WTC11 (cell line): ENCODE results near the gene NUDCD3. TPM values are rescaled to one million over a fixed set of nuclear protein-coding genes. Genes with fewer than 3 reads are reported as not detected.

Experiments used
- ATAC-seq: fragments of 200-7000 bp; cut with Tn5 transposase; 2 replicates; pipeline ENCODE4 v1.10.0; 2021; ENCODE audit warnings: mild to moderate bottlenecking, moderate library complexity
- CTCF ChIA-PET: fragments of 300-600 bp; sonication (Branson Sonifier 250); formaldehyde crosslinking; loops from one replicate; lab custom pipeline; 2021; ENCODE audit warnings: antibody characterized with exemption; lab: Charles Lee
- POLR2A ChIA-PET: fragments of 350-600 bp; sonication (Branson Sonifier 250); formaldehyde crosslinking; loops from one replicate; lab custom pipeline; 2021; ENCODE audit warnings: antibody characterized with exemption; lab: Charles Lee
- DNase-seq: peaks from one replicate; pipeline ENCODE4 v3.0.0; 2021; ENCODE audit warnings: low spot score
- H3K27ac Mint-ChIP-seq: 2 replicates; pipeline ENCODE4 v1.8.0; 2021; ENCODE audit warnings: mixed read lengths
- H3K27me3 Mint-ChIP-seq: 2 replicates; pipeline ENCODE4 v1.8.0; 2021; ENCODE audit warnings: low read depth, mild to moderate bottlenecking, moderate library complexity, mixed read lengths
- H3K36me3 Mint-ChIP-seq: 2 replicates; pipeline ENCODE4 v1.8.0; 2021; ENCODE audit warnings: mixed read lengths
- H3K4me1 Mint-ChIP-seq: 2 replicates; pipeline ENCODE4 v1.8.0; 2022; ENCODE audit warnings: mixed read lengths
- H3K4me3 Mint-ChIP-seq: 2 replicates; pipeline ENCODE4 v1.8.0; 2021; ENCODE audit warnings: mild to moderate bottlenecking, moderate library complexity, mixed read lengths
- H3K9me3 Mint-ChIP-seq: 2 replicates; pipeline ENCODE4 v1.8.0; 2021; ENCODE audit warnings: mixed read lengths
- ATF2 ChIP-seq: sonication (generic); formaldehyde crosslinking; IDR thresholded peaks from 2 replicates; pipeline ENCODE4 v1.8.1; 2022; ENCODE audit warnings: low read depth, missing genetic modification reagents, borderline replicate concordance
- ELF4 ChIP-seq: sonication (generic); formaldehyde crosslinking; IDR thresholded peaks from 2 replicates; pipeline ENCODE4 v1.8.1; 2022; ENCODE audit warnings: low read depth, mild to moderate bottlenecking, moderate library complexity, missing genetic modification reagents
- EMX1 ChIP-seq: fragments of 250-450 bp; sonication (Bioruptor Pico); IDR thresholded peaks from 2 replicates; pipeline ENCODE4 v1.8.0; 2021; ENCODE audit warnings: mild to moderate bottlenecking
- ESRRA ChIP-seq: sonication (generic); formaldehyde crosslinking; IDR thresholded peaks from 2 replicates; pipeline ENCODE4 v1.8.1; 2022; ENCODE audit warnings: mild to moderate bottlenecking, missing genetic modification reagents, borderline replicate concordance
- ETV6 ChIP-seq: sonication (generic); formaldehyde crosslinking; IDR thresholded peaks from 2 replicates; pipeline ENCODE4 v1.8.1; 2022; ENCODE audit warnings: mild to moderate bottlenecking, missing genetic modification reagents
- FOXP4 ChIP-seq: sonication (generic); formaldehyde crosslinking; IDR thresholded peaks from 2 replicates; pipeline ENCODE4 v1.8.0; 2022; ENCODE audit warnings: mild to moderate bottlenecking, missing genetic modification reagents
- IRF1 ChIP-seq: sonication (generic); formaldehyde crosslinking; IDR thresholded peaks from 2 replicates; pipeline ENCODE4 v1.8.0; 2023; ENCODE audit warnings: missing genetic modification reagents
- MYBL2 ChIP-seq: sonication (generic); formaldehyde crosslinking; IDR thresholded peaks from 2 replicates; pipeline ENCODE4 v1.8.1; 2023; ENCODE audit warnings: mild to moderate bottlenecking, moderate library complexity, missing genetic modification reagents
- NFATC4 ChIP-seq: fragments of 250-450 bp; sonication (Bioruptor Pico); IDR thresholded peaks from 2 replicates; pipeline ENCODE4 v1.9.0; 2021; ENCODE audit warnings: mild to moderate bottlenecking
- NR3C1 ChIP-seq: sonication (generic); formaldehyde crosslinking; conservative IDR thresholded peaks from 2 replicates; pipeline ENCODE4 v1.8.1; 2023; ENCODE audit warnings: low read depth, mild to moderate bottlenecking, missing genetic modification reagents
- OVOL2 ChIP-seq: fragments of 250-450 bp; sonication (Bioruptor Pico); IDR thresholded peaks from 2 replicates; pipeline ENCODE4 v1.9.0; 2021; ENCODE audit warnings: mild to moderate bottlenecking, borderline replicate concordance
- SP1 ChIP-seq: sonication (generic); formaldehyde crosslinking; conservative IDR thresholded peaks from 2 replicates; pipeline ENCODE4 v1.8.1; 2022; ENCODE audit warnings: missing genetic modification reagents
- TP53 ChIP-seq: sonication (generic); formaldehyde crosslinking; IDR thresholded peaks from 2 replicates; pipeline ENCODE4 v1.8.1; 2023; ENCODE audit warnings: mild to moderate bottlenecking, missing genetic modification reagents
- ZNF232 ChIP-seq: sonication (generic); formaldehyde crosslinking; IDR thresholded peaks from 2 replicates; pipeline ENCODE4 v1.8.0; 2022; ENCODE audit warnings: mild to moderate bottlenecking, missing genetic modification reagents
- ZNF263 ChIP-seq: sonication (generic); formaldehyde crosslinking; IDR thresholded peaks from 2 replicates; pipeline ENCODE4 v1.8.1; 2022; ENCODE audit warnings: low read depth, mild to moderate bottlenecking, moderate library complexity, missing genetic modification reagents
- ZNF512 ChIP-seq: sonication (generic); formaldehyde crosslinking; IDR thresholded peaks from 2 replicates; pipeline ENCODE4 v1.8.1; 2022; ENCODE audit warnings: missing genetic modification reagents, borderline replicate concordance
- ZNF671 ChIP-seq: fragments of 250-450 bp; sonication (Bioruptor Pico); IDR thresholded peaks from 2 replicates; pipeline ENCODE4 v1.8.0; 2021; ENCODE audit warnings: mild to moderate bottlenecking
- total RNA-seq: library from RNA; stranded (reverse); gene quantifications from 3 replicates; pipeline ENCODE4 v1.2.3, GENCODE V29; 2021
- TF ChIP-seq, protein P1 (sequence below): sonication (generic); formaldehyde crosslinking; IDR thresholded peaks from 2 replicates; pipeline ENCODE4 v1.8.1; 2023; ENCODE audit warnings: mild to moderate bottlenecking, missing genetic modification reagents, moderate library complexity
- TF ChIP-seq, protein P2 (sequence below): sonication (generic); formaldehyde crosslinking; IDR thresholded peaks from 2 replicates; pipeline ENCODE4 v1.8.0; 2022; ENCODE audit warnings: missing genetic modification reagents
- TF ChIP-seq, protein P3 (sequence below): sonication (generic); formaldehyde crosslinking; conservative IDR thresholded peaks from 2 replicates; pipeline ENCODE4 v1.8.1; 2022; ENCODE audit warnings: mild to moderate bottlenecking, missing genetic modification reagents
- TF ChIP-seq, protein P4 (sequence below): fragments of 200-600 bp; IDR thresholded peaks from 2 replicates; pipeline ENCODE4 v1.8.0; 2022; ENCODE audit warnings: antibody characterized with exemption
- TF ChIP-seq, protein P5 (sequence below): fragments of 250-450 bp; sonication (Bioruptor Pico); IDR thresholded peaks from 2 replicates; pipeline ENCODE4 v2.1.2; 2022; ENCODE audit warnings: mild to moderate bottlenecking, moderate library complexity

The NUDCD3 gene
- total RNA-seq, 1 experiment from 2014 or later: 71.8 TPM

DNA sequence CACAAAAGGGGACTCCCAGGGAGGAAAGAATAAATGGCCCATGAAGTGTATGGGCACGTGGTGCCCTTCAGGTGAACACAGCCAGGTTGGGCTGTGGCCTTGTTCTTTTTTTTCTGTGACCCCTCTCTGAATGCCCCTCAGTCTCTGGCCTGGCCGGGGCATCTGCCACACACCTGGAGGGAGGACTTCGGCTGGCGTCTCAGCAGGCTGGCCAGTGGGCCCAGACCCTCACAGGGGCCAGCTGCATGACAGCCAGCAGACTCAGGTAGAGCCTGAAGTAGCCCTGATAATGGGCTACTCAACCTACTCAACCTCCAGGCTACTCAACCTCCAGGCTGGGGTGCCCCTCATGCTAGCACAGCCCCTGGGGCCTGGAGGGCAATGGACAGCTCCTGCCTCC, 155.3 kb downstream of the NUDCD3 start:
- H3K27me3 Mint-ChIP-seq: peaks cover 2% of the 10 kb centered on the region; the same call in 1 of the 2 replicates
- ATAC-seq (no peak), DNase-seq (no peak)
- ChIA-PET POLR2A (no interaction called here), CTCF (interaction anchor here (6.0 kb wide), 1 partner anchor 14 kb away, joined by 38 read pairs; no protein-coding TSS in a partner anchor)
- TF ChIP-seq ATF2 (CRISPR knock-in tag) (no peak), IRF1 (CRISPR knock-in tag) (no peak), OVOL2 (CRISPR knock-in tag) (no peak), ESRRA (CRISPR knock-in tag) (no peak), ZNF671 (CRISPR knock-in tag) (no peak), TP53 (CRISPR knock-in tag) (no peak), MYBL2 (CRISPR knock-in tag) (no peak)
- TF ChIP-seq, protein P1, sequence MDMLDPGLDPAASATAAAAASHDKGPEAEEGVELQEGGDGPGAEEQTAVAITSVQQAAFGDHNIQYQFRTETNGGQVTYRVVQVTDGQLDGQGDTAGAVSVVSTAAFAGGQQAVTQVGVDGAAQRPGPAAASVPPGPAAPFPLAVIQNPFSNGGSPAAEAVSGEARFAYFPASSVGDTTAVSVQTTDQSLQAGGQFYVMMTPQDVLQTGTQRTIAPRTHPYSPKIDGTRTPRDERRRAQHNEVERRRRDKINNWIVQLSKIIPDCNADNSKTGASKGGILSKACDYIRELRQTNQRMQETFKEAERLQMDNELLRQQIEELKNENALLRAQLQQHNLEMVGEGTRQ (CRISPR knock-in tag): no peak
- TF ChIP-seq, protein P2, sequence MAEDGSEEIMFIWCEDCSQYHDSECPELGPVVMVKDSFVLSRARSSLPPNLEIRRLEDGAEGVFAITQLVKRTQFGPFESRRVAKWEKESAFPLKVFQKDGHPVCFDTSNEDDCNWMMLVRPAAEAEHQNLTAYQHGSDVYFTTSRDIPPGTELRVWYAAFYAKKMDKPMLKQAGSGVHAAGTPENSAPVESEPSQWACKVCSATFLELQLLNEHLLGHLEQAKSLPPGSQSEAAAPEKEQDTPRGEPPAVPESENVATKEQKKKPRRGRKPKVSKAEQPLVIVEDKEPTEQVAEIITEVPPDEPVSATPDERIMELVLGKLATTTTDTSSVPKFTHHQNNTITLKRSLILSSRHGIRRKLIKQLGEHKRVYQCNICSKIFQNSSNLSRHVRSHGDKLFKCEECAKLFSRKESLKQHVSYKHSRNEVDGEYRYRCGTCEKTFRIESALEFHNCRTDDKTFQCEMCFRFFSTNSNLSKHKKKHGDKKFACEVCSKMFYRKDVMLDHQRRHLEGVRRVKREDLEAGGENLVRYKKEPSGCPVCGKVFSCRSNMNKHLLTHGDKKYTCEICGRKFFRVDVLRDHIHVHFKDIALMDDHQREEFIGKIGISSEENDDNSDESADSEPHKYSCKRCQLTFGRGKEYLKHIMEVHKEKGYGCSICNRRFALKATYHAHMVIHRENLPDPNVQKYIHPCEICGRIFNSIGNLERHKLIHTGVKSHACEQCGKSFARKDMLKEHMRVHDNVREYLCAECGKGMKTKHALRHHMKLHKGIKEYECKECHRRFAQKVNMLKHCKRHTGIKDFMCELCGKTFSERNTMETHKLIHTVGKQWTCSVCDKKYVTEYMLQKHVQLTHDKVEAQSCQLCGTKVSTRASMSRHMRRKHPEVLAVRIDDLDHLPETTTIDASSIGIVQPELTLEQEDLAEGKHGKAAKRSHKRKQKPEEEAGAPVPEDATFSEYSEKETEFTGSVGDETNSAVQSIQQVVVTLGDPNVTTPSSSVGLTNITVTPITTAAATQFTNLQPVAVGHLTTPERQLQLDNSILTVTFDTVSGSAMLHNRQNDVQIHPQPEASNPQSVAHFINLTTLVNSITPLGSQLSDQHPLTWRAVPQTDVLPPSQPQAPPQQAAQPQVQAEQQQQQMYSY (CRISPR knock-in tag): no peak
- TF ChIP-seq, protein P3, sequence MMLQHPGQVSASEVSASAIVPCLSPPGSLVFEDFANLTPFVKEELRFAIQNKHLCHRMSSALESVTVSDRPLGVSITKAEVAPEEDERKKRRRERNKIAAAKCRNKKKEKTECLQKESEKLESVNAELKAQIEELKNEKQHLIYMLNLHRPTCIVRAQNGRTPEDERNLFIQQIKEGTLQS (CRISPR knock-in tag): no peak
- H3K36me3 Mint-ChIP-seq: no peaks in the 10 kb centered on the region
- H3K27ac Mint-ChIP-seq: no peak overlapping the region
- no peaks in the 10 kb centered on the region for H3K9me3 Mint-ChIP-seq
- peaks cover 15% of the 10 kb centered on the region for H3K4me1 Mint-ChIP-seq
- H3K4me3 Mint-ChIP-seq: no peak overlapping the region

GRCh38 chr7:44334734-44335097, 155.7 kb downstream of the NUDCD3 start:
- Mint-ChIP-seq H3K36me3 (no peaks in the 10 kb centered on the region), H3K27ac (no peak overlapping the region), H3K4me3 (no peak overlapping the region), H3K4me1 (peaks cover 15% of the 10 kb centered on the region), H3K9me3 (no peaks in the 10 kb centered on the region), H3K27me3 (peaks cover 3% of the 10 kb centered on the region; the same call in 1 of the 2 replicates)
- ChIA-PET CTCF (interaction anchor here (6.0 kb wide), 1 partner anchor 14 kb away, joined by 38 read pairs; no protein-coding TSS in a partner anchor), POLR2A (no interaction called here)
- ATAC-seq (no peak), DNase-seq (no peak)
- TF ChIP-seq, protein P4, sequence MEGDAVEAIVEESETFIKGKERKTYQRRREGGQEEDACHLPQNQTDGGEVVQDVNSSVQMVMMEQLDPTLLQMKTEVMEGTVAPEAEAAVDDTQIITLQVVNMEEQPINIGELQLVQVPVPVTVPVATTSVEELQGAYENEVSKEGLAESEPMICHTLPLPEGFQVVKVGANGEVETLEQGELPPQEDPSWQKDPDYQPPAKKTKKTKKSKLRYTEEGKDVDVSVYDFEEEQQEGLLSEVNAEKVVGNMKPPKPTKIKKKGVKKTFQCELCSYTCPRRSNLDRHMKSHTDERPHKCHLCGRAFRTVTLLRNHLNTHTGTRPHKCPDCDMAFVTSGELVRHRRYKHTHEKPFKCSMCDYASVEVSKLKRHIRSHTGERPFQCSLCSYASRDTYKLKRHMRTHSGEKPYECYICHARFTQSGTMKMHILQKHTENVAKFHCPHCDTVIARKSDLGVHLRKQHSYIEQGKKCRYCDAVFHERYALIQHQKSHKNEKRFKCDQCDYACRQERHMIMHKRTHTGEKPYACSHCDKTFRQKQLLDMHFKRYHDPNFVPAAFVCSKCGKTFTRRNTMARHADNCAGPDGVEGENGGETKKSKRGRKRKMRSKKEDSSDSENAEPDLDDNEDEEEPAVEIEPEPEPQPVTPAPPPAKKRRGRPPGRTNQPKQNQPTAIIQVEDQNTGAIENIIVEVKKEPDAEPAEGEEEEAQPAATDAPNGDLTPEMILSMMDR: no peak
- TF ChIP-seq, protein P5, sequence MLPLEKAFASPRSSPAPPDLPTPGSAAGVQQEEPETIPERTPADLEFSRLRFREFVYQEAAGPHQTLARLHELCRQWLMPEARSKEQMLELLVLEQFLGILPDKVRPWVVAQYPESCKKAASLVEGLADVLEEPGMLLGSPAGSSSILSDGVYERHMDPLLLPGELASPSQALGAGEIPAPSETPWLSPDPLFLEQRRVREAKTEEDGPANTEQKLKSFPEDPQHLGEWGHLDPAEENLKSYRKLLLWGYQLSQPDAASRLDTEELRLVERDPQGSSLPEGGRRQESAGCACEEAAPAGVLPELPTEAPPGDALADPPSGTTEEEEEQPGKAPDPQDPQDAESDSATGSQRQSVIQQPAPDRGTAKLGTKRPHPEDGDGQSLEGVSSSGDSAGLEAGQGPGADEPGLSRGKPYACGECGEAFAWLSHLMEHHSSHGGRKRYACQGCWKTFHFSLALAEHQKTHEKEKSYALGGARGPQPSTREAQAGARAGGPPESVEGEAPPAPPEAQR (CRISPR knock-in tag): no peak
- TF ChIP-seq ZNF263 (CRISPR knock-in tag) (no peak), NFATC4 (CRISPR knock-in tag) (no peak), NR3C1 (CRISPR knock-in tag) (no peak), ESRRA (CRISPR knock-in tag) (no peak), ELF4 (no peak), ETV6 (CRISPR knock-in tag) (no peak), FOXP4 (no peak), EMX1 (CRISPR knock-in tag) (no peak), SP1 (CRISPR knock-in tag) (no peak), ZNF232 (CRISPR knock-in tag) (no peak), ZNF512 (CRISPR knock-in tag) (no peak)
